K562 (cell line): ENCODE measurements around the gene CUL5. TPM values are rescaled to one million over a fixed set of nuclear protein-coding genes. Genes with fewer than 3 reads are reported as not detected.

Experiments used
- ARNT ChIP-seq, 2 experiments: fragments of 450-650 bp; IDR thresholded peaks; 2 replicates each; pipeline ENCODE4 v1.6.1; 2016; ENCODE audit warnings: mild to moderate bottlenecking in 1 of 2
- C11orf30 ChIP-seq: fragments of 450-650 bp; IDR thresholded peaks from 2 replicates; pipeline ENCODE4 v1.6.1; 2016; ENCODE audit warnings: low read depth, mild to moderate bottlenecking
- CSDE1 ChIP-seq, 2 experiments: fragments of 450-650 bp; IDR thresholded peaks; 2 replicates each; pipeline ENCODE4 v1.6.1; 2016; ENCODE audit warnings: mild to moderate bottlenecking in 1 of 2
- ELF4 ChIP-seq: fragments of 450-650 bp; formaldehyde crosslinking; IDR thresholded peaks from 2 replicates; pipeline ENCODE4 v1.4.0; 2022; ENCODE audit warnings: missing genetic modification characterization
- MAFF ChIP-seq: IDR thresholded peaks from 2 replicates; pipeline ENCODE4 v1.6.1; 2012; ENCODE audit warnings: low read length, improper control_type of control experiment
- MAFK ChIP-seq: IDR thresholded peaks from 2 replicates; pipeline ENCODE4 v1.6.1; 2011; ENCODE audit warnings: low read length, improper control_type of control experiment
- NCOR1 ChIP-seq: fragments of 450-650 bp; IDR thresholded peaks from 2 replicates; pipeline ENCODE4 v1.6.1; 2016; ENCODE audit warnings: mild to moderate bottlenecking, moderate library complexity
- NR1H2 ChIP-seq: sonication (generic); formaldehyde crosslinking; IDR thresholded peaks from 2 replicates; pipeline ENCODE4 v1.4.0; 2020; ENCODE audit warnings: mild to moderate bottlenecking, missing genetic modification reagents
- POLR3G ChIP-seq: IDR thresholded peaks from 2 replicates; pipeline ENCODE4 v1.6.1; 2011; ENCODE audit not compliant: insufficient read length, insufficient replicate concordance; ENCODE audit errors: extremely low read depth
- PPARD ChIP-seq: fragments of 250-450 bp; sonication (Bioruptor Pico); IDR thresholded peaks from 2 replicates; pipeline ENCODE4 v1.8.0; 2022; ENCODE audit warnings: inconsistent platforms, mild to moderate bottlenecking, moderate library complexity
- TOE1 ChIP-seq, 2 experiments: fragments of 450-650 bp in 1 of 2; sonication (generic) in 1 of 2; formaldehyde crosslinking in 1 of 2; IDR thresholded peaks; 2 replicates each; pipeline versions ENCODE4 v1.7.1 to v1.8.0; 2016 to 2022; ENCODE audit warnings: borderline replicate concordance in 2 of 2, mild to moderate bottlenecking in 2 of 2, antibody characterized with exemption in 1 of 2, inconsistent platforms in 1 of 2, low read depth in 1 of 2, missing genetic modification reagents in 1 of 2, moderate library complexity in 1 of 2
- ZNF263 ChIP-seq: sonication (generic); formaldehyde crosslinking; IDR thresholded peaks from 2 replicates; pipeline ENCODE4 v1.8.0; 2022; ENCODE audit warnings: mild to moderate bottlenecking, missing genetic modification reagents, borderline replicate concordance
- ZNF316 ChIP-seq: fragments of 450-650 bp; IDR thresholded peaks from 2 replicates; pipeline ENCODE4 v1.6.1; 2016
- ZNF695 ChIP-seq: fragments of 450-650 bp; formaldehyde crosslinking; IDR thresholded peaks from 2 replicates; pipeline ENCODE4 v1.4.0; 2020; ENCODE audit warnings: mild to moderate bottlenecking, moderate library complexity
- polyA plus RNA-seq, 8 experiments: library from polyadenylated mRNA; depleted of rRNA in 4 of 8; stranded (reverse) in 5 of 8; unstranded in 3 of 8; fragments of >200 nt; fragmentation: Nextera tagmentation in 2 of 8; fragmentation: Illumina TruSeq in 1 of 8; extraction: Ambion mirVana in 2 of 8; extraction: Trizol in 1 of 8; gene quantifications; 2 replicates each; pipeline versions ENCODE4 v1.2.1 to v1.2.3, GENCODE V29; 2011 to 2014; ENCODE audit warnings: inconsistent platforms in 1 of 8, missing spikeins in 1 of 8
- total RNA-seq, 7 experiments: library from RNA; depleted of rRNA in 6 of 7; stranded (reverse); fragments of >200 nt in 6 of 7; fragmentation: Illumina TruSeq in 2 of 7; extraction: Trizol in 2 of 7; gene quantifications; 2 replicates each; pipeline versions ENCODE4 v1.2.1 to v1.2.3, GENCODE V29; 2011 to 2021; ENCODE audit warnings: low replicate concordance in 1 of 7
- TF ChIP-seq, protein P1 (sequence below): sonication (generic); formaldehyde crosslinking; IDR thresholded peaks from 2 replicates; pipeline ENCODE4 v1.8.1; 2023; ENCODE audit warnings: missing genetic modification reagents, mild to moderate bottlenecking, borderline replicate concordance
- TF ChIP-seq, protein P2 (sequence below): fragments of 250-450 bp; sonication (Bioruptor Pico); IDR thresholded peaks from 2 replicates; pipeline ENCODE4 v1.4.0; 2020
- TF ChIP-seq, protein P3 (sequence below): fragments of 450-650 bp; IDR thresholded peaks from 2 replicates; pipeline ENCODE4 v1.6.1; 2014; ENCODE audit warnings: low read depth, mild to moderate bottlenecking, moderate library complexity, borderline replicate concordance

Gene CUL5
- total and polyA plus RNA-seq, 9 of the 15 experiments (the other 6 are each of a cell fraction or from before 2014, with no cell fraction given), result 14.3 to 45.9 (median 23.0) TPM

DNA sequence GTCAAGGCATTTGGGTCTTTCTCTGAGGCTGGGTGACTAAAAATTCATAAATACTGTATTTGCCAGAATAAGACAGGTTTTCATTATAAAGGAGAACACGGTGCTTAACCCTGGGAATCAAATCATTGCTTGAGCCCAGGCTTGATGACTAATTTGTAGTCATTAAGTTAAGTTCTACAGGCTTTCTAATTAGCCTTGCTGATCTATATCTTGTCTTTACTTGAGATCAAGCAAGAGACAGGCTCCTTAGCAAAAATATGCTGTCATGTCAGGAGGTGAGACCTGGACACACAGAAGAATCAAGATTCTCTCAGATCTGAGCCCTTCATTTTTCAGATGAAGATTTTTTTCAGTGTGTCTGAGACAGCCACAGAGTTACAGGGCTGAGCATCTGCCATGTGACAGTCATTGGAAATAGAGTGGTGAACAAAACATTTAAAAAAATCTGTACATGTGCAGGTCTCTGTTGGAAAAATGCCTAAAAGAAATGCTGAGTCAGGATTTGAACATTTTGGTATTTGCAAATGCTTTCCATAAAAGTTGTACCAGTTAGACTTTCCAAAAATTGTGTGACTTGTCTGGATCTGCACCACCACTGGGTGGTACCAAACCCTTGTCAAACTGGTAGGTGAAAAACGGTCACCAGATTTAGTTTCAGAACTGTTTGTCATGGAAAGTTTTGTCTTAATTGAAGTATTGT lies 127.3 kb downstream of the CUL5 start (continued):
- TF ChIP-seq ZNF695 (CRISPR knock-in tag) (no peak), CSDE1 (IDR thresholded peaks at IDR 0.05) (no peak), C11orf30 (peak; percentile 97), ARNT (IDR thresholded peaks at IDR 0.05) (no peak), ELF4 (CRISPR knock-in tag) (no peak), NCOR1 (no peak), MAFF (peak; percentile 97), ZNF263 (CRISPR knock-in tag) (no peak), PPARD (CRISPR knock-in tag) (no peak), NR1H2 (CRISPR knock-in tag) (no peak), ZNF316 (peak; percentile 98), MAFK (peak; percentile 98), TOE1 (IDR thresholded peaks at IDR 0.05; ENCODE audit: borderline replicate concordance) (no peak), TOE1 (CRISPR knock-in tag; IDR thresholded peaks at IDR 0.05; ENCODE audit: borderline replicate concordance, low read depth) (no peak), POLR3G (no peak)
- TF ChIP-seq, protein P1, sequence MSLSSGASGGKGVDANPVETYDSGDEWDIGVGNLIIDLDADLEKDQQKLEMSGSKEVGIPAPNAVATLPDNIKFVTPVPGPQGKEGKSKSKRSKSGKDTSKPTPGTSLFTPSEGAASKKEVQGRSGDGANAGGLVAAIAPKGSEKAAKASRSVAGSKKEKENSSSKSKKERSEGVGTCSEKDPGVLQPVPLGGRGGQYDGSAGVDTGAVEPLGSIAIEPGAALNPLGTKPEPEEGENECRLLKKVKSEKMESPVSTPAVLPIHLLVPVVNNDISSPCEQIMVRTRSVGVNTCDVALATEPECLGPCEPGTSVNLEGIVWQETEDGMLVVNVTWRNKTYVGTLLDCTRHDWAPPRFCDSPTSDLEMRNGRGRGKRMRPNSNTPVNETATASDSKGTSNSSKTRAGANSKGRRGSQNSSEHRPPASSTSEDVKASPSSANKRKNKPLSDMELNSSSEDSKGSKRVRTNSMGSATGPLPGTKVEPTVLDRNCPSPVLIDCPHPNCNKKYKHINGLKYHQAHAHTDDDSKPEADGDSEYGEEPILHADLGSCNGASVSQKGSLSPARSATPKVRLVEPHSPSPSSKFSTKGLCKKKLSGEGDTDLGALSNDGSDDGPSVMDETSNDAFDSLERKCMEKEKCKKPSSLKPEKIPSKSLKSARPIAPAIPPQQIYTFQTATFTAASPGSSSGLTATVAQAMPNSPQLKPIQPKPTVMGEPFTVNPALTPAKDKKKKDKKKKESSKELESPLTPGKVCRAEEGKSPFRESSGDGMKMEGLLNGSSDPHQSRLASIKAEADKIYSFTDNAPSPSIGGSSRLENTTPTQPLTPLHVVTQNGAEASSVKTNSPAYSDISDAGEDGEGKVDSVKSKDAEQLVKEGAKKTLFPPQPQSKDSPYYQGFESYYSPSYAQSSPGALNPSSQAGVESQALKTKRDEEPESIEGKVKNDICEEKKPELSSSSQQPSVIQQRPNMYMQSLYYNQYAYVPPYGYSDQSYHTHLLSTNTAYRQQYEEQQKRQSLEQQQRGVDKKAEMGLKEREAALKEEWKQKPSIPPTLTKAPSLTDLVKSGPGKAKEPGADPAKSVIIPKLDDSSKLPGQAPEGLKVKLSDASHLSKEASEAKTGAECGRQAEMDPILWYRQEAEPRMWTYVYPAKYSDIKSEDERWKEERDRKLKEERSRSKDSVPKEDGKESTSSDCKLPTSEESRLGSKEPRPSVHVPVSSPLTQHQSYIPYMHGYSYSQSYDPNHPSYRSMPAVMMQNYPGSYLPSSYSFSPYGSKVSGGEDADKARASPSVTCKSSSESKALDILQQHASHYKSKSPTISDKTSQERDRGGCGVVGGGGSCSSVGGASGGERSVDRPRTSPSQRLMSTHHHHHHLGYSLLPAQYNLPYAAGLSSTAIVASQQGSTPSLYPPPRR (CRISPR knock-in tag), result no peak
- TF ChIP-seq, protein P2, sequence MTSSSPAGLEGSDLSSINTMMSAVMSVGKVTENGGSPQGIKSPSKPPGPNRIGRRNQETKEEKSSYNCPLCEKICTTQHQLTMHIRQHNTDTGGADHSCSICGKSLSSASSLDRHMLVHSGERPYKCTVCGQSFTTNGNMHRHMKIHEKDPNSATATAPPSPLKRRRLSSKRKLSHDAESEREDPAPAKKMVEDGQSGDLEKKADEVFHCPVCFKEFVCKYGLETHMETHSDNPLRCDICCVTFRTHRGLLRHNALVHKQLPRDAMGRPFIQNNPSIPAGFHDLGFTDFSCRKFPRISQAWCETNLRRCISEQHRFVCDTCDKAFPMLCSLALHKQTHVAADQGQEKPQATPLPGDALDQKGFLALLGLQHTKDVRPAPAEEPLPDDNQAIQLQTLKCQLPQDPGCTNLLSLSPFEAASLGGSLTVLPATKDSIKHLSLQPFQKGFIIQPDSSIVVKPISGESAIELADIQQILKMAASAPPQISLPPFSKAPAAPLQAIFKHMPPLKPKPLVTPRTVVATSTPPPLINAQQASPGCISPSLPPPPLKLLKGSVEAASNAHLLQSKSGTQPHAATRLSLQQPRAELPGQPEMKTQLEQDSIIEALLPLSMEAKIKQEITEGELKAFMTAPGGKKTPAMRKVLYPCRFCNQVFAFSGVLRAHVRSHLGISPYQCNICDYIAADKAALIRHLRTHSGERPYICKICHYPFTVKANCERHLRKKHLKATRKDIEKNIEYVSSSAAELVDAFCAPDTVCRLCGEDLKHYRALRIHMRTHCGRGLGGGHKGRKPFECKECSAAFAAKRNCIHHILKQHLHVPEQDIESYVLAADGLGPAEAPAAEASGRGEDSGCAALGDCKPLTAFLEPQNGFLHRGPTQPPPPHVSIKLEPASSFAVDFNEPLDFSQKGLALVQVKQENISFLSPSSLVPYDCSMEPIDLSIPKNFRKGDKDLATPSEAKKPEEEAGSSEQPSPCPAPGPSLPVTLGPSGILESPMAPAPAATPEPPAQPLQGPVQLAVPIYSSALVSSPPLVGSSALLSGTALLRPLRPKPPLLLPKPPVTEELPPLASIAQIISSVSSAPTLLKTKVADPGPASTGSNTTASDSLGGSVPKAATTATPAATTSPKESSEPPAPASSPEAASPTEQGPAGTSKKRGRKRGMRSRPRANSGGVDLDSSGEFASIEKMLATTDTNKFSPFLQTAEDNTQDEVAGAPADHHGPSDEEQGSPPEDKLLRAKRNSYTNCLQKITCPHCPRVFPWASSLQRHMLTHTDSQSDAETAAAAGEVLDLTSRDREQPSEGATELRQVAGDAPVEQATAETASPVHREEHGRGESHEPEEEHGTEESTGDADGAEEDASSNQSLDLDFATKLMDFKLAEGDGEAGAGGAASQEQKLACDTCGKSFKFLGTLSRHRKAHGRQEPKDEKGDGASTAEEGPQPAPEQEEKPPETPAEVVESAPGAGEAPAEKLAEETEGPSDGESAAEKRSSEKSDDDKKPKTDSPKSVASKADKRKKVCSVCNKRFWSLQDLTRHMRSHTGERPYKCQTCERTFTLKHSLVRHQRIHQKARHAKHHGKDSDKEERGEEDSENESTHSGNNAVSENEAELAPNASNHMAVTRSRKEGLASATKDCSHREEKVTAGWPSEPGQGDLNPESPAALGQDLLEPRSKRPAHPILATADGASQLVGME (CRISPR knock-in tag), result no peak
- TF ChIP-seq, protein P3, sequence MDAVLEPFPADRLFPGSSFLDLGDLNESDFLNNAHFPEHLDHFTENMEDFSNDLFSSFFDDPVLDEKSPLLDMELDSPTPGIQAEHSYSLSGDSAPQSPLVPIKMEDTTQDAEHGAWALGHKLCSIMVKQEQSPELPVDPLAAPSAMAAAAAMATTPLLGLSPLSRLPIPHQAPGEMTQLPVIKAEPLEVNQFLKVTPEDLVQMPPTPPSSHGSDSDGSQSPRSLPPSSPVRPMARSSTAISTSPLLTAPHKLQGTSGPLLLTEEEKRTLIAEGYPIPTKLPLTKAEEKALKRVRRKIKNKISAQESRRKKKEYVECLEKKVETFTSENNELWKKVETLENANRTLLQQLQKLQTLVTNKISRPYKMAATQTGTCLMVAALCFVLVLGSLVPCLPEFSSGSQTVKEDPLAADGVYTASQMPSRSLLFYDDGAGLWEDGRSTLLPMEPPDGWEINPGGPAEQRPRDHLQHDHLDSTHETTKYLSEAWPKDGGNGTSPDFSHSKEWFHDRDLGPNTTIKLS, result no peak
